Loucy (cell line): ENCODE measurements around the gene F13A1.

Source experiments
- CTCF ChIP-seq: fragments of 200-600 bp; sonication (generic); conservative IDR thresholded peaks from 2 replicates; pipeline ENCODE4 v1.5.1; 2014; ENCODE audit warnings: mild to moderate bottlenecking, antibody characterized with exemption, low read length
- EZH2phosphoT487 ChIP-seq: fragments of 200-600 bp; IDR thresholded peaks from 2 replicates; pipeline ENCODE4 v1.6.1; 2018; ENCODE audit warnings: antibody characterized with exemption, mild to moderate bottlenecking, moderate library complexity, borderline replicate concordance

- no peak for TF ChIP-seq CTCF
- no peak for TF ChIP-seq EZH2phosphoT487
Observed at GRCh38 chr6:6225885-6226529, 94.5 kb downstream of the F13A1 start.
